GM13976 (cell line): ENCODE data around the gene COBL.

Source experiments
- DNase-seq: peaks from one replicate; pipeline ENCODE4 v3.0.0; 2012; ENCODE audit warnings: low spot score
- in situ Hi-C: fragments of 300-500 bp; cut with MboI; formaldehyde crosslinking; loops from one replicate; pipeline ENCODE4 v1.12.0; 2022; ENCODE audit warnings: low sequenced_read_pairs, mixed read lengths, inconsistent platforms; ENCODE audit not compliant: unreplicated experiment
- TF ChIP-seq, protein P1 (sequence below): IDR thresholded peaks from 2 replicates; pipeline ENCODE4 v1.5.1; 2012; ENCODE audit warnings: borderline replicate concordance, mild to moderate bottlenecking; ENCODE audit not compliant: insufficient read depth; ENCODE audit errors: extremely low read depth, missing control alignments, control extremely low read depth

COBL gene

DNA sequence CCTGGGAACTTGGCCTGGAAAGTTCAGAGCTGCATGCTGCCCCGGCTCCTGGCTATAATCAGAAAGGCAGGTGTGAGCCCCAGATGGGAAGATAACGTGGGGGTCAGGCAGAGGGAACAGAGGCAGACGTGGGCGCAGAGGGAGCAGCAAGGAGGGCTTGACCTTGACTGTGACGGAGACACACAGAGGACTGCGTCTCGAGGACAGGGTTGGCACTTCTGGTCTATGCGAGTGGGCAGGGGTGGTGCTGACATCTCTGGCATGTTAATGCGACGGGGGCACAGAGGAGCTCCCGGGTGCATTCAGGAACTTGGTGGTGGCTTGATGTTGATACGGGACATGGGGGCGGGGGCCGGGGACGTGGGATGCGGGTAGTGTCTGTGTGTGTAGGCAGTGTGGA lies 301.8 kb downstream of the COBL start:
- DNase-seq: peak; percentile 15
- in situ Hi-C loops: no loop called here
- TF ChIP-seq, protein P1, sequence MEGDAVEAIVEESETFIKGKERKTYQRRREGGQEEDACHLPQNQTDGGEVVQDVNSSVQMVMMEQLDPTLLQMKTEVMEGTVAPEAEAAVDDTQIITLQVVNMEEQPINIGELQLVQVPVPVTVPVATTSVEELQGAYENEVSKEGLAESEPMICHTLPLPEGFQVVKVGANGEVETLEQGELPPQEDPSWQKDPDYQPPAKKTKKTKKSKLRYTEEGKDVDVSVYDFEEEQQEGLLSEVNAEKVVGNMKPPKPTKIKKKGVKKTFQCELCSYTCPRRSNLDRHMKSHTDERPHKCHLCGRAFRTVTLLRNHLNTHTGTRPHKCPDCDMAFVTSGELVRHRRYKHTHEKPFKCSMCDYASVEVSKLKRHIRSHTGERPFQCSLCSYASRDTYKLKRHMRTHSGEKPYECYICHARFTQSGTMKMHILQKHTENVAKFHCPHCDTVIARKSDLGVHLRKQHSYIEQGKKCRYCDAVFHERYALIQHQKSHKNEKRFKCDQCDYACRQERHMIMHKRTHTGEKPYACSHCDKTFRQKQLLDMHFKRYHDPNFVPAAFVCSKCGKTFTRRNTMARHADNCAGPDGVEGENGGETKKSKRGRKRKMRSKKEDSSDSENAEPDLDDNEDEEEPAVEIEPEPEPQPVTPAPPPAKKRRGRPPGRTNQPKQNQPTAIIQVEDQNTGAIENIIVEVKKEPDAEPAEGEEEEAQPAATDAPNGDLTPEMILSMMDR: no peak

DNA sequence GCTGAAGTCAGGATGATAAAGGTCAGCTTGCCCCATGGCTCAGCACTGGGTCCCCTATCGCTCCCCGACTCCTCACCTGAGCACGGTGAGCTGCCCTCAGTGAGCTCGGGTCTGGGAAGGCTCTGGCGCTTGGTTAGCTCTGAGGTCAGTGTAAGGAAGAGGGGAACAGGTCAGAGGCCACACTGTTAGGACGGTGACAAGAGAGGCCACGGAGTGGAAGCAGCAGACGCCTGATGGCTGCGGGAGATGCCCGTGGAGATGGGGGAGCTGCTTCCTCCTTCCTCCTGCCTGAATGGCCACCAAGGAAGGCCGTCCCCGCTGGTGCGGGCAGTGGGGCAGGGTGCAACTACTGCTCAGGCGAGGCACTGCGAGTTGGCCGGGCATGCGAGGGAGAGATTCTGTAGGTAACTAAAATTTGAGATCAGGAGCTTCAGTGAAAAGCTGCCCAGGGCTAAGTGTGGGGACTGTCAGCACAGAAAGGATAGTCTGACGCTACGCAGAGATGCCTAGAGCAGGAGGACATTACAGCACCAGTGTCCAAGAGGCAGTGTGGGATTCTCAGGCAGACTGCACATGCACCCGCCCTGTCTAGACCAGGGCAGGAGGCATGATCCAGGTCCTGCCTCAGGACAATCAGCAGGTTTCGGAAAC lies 302.6 kb downstream of the COBL start:
- in situ Hi-C loops: no loop called here
- peak; percentile 10 for DNase-seq
- TF ChIP-seq, protein P1: no peak

DNA sequence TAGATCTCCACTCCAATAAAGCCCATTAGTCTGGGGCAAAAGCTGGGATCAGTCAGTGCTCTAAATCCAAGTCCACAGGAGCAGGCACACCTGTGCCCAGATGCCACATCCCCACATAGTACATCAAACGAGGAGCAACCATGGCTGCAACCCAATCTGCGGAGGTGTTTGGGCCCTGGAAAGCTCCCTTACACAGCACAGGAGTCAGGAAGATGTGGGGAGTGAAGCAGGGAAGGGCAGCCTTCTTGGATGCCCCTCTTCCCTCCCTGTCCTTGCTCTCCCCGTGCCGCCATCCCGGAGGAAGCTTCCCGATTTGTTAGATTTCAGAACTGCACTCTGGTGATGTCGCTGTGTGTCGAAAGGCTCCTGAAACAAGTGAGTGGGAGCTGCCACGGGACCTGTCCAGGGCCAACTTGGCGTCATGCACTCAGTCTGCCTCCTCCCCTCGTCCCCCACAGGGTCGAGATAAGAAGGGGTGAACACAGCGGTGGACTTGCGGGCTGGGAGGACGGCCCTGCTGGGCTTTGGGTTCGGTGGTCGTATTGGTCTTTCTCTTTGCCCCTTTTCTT lies 303.3 kb downstream of the COBL start:
- in situ Hi-C loops: no loop called here
- TF ChIP-seq, protein P1: no peak
- peak; percentile 10 for DNase-seq

DNA sequence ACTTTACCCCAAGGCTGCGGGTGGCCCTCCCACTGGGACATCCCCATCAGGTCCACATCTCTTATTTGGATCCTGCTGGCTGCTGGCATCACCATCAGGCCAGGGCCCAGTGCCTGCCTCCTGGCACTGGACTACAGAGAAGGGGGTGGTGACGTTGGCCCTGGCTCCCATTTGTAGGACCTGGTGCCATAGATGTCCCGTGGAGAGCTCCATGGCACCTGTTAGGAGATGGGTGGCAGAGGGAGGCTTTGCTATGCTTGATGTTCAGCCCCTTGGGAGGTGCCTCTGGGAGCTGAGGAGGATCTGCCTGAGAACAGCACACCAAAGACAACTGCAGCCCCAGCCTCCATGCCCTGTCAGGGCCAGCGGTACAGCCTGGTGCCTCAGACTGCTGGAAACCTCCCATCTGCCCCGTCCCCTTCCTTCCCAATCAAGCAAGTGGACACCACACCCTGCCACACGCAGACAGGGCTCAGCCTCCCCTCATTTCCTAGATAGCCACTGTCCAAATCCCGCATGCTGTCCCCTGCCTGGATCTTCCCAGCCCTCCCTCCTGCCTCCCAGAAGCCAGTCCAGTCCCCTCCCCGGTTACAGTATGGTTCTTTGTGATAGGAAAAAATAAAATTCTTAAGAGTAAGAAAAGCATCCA lies 303.9 kb downstream of the COBL start:
- in situ Hi-C loops: no loop called here
- TF ChIP-seq, protein P1: no peak
- peak; percentile 14 for DNase-seq

DNA sequence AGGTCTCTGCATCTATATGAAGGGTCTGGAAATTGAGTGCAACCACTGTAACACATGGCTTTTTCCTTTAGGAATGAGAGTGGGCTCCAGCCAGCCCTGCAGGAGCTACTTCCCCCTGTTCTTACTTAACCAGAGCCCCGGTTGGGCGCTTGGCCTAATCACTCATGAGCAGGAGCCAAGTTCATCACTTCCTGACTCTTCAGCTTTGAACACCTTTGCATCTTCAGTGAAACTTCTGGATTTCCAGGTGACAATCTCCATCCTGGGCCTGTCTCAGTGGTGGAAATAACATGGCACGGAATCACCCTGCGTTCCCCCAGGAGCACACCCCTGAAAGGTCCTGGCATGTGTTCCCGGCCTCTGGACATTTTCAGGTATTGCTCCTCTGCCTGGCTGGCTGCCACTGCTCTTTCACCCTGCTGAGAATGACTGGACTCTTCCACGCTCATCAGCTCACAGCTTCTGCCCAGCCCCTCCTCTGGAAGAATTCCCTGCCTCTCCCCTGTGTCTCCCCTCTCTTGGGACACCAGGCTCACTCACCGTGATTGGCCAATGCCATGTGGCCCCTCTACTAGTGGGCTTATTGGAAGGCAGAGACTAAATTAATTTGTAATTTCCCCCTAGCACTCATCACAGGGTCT lies 304.8 kb downstream of the COBL start:
- in situ Hi-C loops: no loop called here
- TF ChIP-seq, protein P1: no peak
- peak; percentile 7 for DNase-seq

DNA sequence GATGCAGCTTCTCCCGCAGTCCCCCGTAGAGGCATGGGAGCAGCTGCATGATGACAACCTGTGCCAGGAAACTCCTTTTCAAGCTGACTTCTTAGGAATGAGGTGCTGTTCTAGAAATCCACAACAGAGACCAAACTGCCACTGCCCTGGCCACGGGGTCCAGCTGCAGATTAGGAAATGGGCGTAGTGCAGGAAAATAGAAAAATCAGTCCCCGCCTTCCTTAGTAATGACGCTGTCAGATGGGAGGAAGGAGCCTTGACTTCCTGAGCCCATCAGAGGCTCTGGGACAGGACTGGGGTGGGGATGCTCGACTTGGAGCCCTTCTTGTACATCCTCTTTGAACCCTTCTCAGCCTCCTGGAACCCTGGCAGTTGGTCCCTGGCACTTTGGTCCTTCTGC lies 306.1 kb downstream of the COBL start:
- in situ Hi-C loops: no loop called here
- DNase-seq: peak; percentile 9
- TF ChIP-seq, protein P1: no peak
